Testis (tissue), 3 donors: ENCODE data around the gene TGFBR2. TPM values are rescaled to one million over a fixed set of nuclear protein-coding genes. Genes with fewer than 3 reads are reported as not detected.

ENCODE experiments used
- DNase-seq: peaks from one replicate; pipeline ENCODE4 v3.0.0-alpha.2; 2019
- H3K27ac ChIP-seq, 2 donors: fragments of 200-600 bp; sonication (generic); one replicate each; pipeline ENCODE4 v1.5.1; 2019
- H3K27me3 ChIP-seq: fragments of 200-600 bp; sonication (generic); one replicate; pipeline ENCODE4 v1.5.1; 2019
- H3K36me3 ChIP-seq: fragments of 200-600 bp; sonication (generic); one replicate; pipeline ENCODE4 v1.5.1; 2017; ENCODE audit warnings: low read depth; ENCODE audit errors: missing control alignments
- H3K4me1 ChIP-seq: fragments of 200-600 bp; sonication (generic); one replicate; pipeline ENCODE4 v1.5.1; 2019
- H3K4me3 ChIP-seq, 2 donors: fragments of 200-600 bp; sonication (generic); one replicate each; pipeline ENCODE4 v1.5.1; 2017 to 2019
- H3K9me3 ChIP-seq: fragments of 200-600 bp; sonication (generic); one replicate; pipeline ENCODE4 v1.5.1; 2017
- CTCF ChIP-seq, 3 experiments: fragments of 450-650 bp in 2 of 3; fragments of 200-600 bp in 1 of 3; sonication (generic) in 1 of 3; IDR thresholded peaks; one replicate each; pipeline ENCODE4 v1.5.1; 2016 to 2019; ENCODE audit warnings: antibody characterized with exemption in 3 of 3, mild to moderate bottlenecking in 2 of 3, moderate library complexity in 1 of 3
- POLR2A ChIP-seq: fragments of 450-650 bp; IDR thresholded peaks from one replicate; pipeline ENCODE4 v1.6.1; 2017; ENCODE audit warnings: antibody characterized with exemption, mild to moderate bottlenecking, moderate library complexity
- whole genome bisulfite sequencing, 2 donors: methylation state at CpG; one replicate each; pipeline ENCODE4 v1.1.5; 2018; 5-methylcytosine and 5-hydroxymethylcytosine counted together
- intact Hi-C: fragments of 100-400 bp; cut with DNase I; formaldehyde crosslinking; loops from one replicate; pipeline ENCODE4 v1.15.1; 2023; ENCODE audit warnings: low total_unique reads
- polyA plus RNA-seq: library from polyadenylated mRNA; stranded (reverse); fragments of 350-450 nt; fragmentation: Illumina TruSeq; extraction: RNeasy Lipid Tissue Mini Kit (QIAGEN cat#74804); gene quantifications from one replicate; pipeline ENCODE4 v1.2.3, GENCODE V29; 2014; ENCODE audit warnings: low read depth, low replicate concordance; ENCODE audit not compliant: insufficient read depth
- total RNA-seq, 2 donors: library from RNA; depleted of rRNA; stranded (reverse); fragments of >200 nt; gene quantifications; one replicate each; pipeline ENCODE4 v1.2.3, GENCODE V29; 2016

The TGFBR2 gene
- total and polyA plus RNA-seq, 3 donors from 2014 or later: 18.7 to 35.3 (median 26.1) TPM

DNA sequence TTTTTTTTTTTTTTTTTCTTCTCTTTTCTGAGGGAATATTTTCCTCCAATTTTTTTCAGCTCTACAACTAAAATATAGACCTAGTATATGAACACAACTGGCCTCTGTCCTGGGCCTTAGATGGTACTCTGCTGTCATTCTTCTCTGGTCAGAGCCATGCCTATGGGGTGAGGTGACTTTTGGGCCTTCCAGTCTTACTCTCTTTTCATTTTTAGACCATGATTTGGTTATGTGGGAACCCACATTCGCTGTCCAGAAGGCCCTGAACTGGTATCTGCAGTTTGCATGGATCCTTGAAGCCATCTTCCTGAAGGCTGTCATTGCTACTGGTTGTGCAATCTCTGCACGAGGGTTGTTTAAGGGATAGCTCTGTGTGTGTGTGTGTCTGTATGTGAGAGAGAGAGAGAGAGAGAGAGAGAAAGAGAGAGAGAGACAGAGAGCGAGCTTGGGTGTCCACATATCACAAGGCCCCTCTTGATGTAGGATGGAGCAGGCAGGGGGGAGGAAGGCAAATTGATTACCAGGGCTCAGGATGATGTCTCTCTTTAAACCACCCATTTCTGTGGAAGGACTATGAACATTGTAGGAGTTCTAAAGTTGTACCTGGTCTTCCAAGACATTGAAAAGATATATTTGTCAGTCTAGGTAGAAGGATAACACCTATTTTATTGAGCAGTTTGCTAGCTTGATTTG is 6.9 kb downstream of the TGFBR2 start:
- H3K9me3 ChIP-seq: no peaks in the 10 kb centered on the region
- TF ChIP-seq POLR2A (no peak), CTCF (IDR thresholded peaks at IDR 0.05) (no peak)
- H3K27me3 ChIP-seq: no peaks in the 10 kb centered on the region
- 81 to 86% methylated on average over 3 of the region's 3 CpGs for WGBS, 2 donors
- H3K36me3 ChIP-seq: no peaks in the 10 kb centered on the region
- DNase-seq: no peak
- no peak overlapping the region for H3K27ac ChIP-seq
- no peak overlapping the region for H3K4me3 ChIP-seq
- no peaks in the 10 kb centered on the region for H3K4me1 ChIP-seq
- intact Hi-C loops: no loop called here

DNA sequence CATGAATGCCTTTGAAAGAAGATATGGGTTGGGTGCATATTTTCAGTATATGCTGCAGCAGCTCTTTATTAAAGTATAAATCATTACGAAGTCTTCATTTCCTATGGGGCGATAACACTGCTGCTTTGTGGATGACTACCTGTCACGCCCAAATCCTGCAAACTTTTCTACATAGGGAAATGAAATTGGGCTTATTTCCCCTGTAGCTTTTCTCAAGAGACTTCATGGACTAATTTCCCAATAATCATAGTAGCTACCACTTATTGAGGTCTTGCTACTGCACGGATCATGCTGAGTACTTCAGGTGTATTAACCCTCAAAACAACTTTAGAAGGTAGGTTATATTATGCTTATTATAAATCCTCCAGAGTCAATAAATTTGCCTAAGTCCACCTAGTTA is 8.0 kb downstream of the TGFBR2 start:
- no peaks in the 10 kb centered on the region for H3K4me1 ChIP-seq
- no peaks in the 10 kb centered on the region for H3K27me3 ChIP-seq
- intact Hi-C loops: no loop called here
- H3K9me3 ChIP-seq: no peaks in the 10 kb centered on the region
- no peak overlapping the region for H3K27ac ChIP-seq
- no peak for DNase-seq
- 68 to 74% methylated on average over 4 of the region's 4 CpGs for WGBS, 2 donors
- no peak for TF ChIP-seq CTCF (IDR thresholded peaks at IDR 0.05)
- no peak for TF ChIP-seq POLR2A
- H3K4me3 ChIP-seq: no peak overlapping the region
- H3K36me3 ChIP-seq: no peaks in the 10 kb centered on the region

DNA sequence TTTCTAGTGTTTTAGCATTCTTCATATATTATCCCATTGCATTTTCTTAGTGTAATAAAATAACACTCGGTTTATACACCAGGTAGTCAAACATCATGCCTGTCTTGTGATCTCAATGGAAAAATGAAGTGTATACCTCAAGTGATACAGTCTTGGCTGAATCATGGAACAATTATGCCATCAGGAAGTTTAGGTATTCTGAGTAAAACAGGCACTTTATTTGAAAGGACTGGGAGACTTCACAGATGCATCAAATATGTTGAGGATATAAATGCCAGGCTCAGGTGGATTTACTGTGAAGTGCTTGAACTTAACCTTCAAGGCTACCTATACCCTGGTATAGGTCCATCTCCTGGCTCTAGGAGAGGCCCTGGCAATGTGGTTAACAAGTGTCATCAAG is 8.5 kb downstream of the TGFBR2 start:
- no peak overlapping the region for H3K27ac ChIP-seq
- no peak overlapping the region for H3K4me3 ChIP-seq
- H3K36me3 ChIP-seq: no peaks in the 10 kb centered on the region
- WGBS, 2 donors: 86 to 89% methylated on average over 1 of the region's 1 CpG
- TF ChIP-seq CTCF (IDR thresholded peaks at IDR 0.05): no peak
- no peak for TF ChIP-seq POLR2A
- H3K4me1 ChIP-seq: no peaks in the 10 kb centered on the region
- H3K27me3 ChIP-seq: no peaks in the 10 kb centered on the region
- intact Hi-C loops: no loop called here
- no peaks in the 10 kb centered on the region for H3K9me3 ChIP-seq
- no peak for DNase-seq

GRCh38 chr3:30615615-30616346 is 9.4 kb downstream of the TGFBR2 start:
- H3K27ac ChIP-seq: no peak overlapping the region
- H3K36me3 ChIP-seq: no peaks in the 10 kb centered on the region
- DNase-seq: no peak
- TF ChIP-seq CTCF (IDR thresholded peaks at IDR 0.05) (no peak), POLR2A (no peak)
- H3K27me3 ChIP-seq: no peaks in the 10 kb centered on the region
- no peak overlapping the region for H3K4me3 ChIP-seq
- no peaks in the 10 kb centered on the region for H3K9me3 ChIP-seq
- intact Hi-C loops: no loop called here
- H3K4me1 ChIP-seq: no peaks in the 10 kb centered on the region
- 75 to 81% methylated on average over 3 of the region's 3 CpGs for WGBS, 2 donors
